HuH-7 (cell line): ENCODE results near the gene MYO18A.
A peak's percentile ranks its signal among the peaks of the same experiment; 100 is the strongest.

Source experiments
- DNase-seq: peaks from one replicate; pipeline ENCODE4 v3.0.0; 2011; ENCODE audit warnings: low spot score

MYO18A gene

DNA sequence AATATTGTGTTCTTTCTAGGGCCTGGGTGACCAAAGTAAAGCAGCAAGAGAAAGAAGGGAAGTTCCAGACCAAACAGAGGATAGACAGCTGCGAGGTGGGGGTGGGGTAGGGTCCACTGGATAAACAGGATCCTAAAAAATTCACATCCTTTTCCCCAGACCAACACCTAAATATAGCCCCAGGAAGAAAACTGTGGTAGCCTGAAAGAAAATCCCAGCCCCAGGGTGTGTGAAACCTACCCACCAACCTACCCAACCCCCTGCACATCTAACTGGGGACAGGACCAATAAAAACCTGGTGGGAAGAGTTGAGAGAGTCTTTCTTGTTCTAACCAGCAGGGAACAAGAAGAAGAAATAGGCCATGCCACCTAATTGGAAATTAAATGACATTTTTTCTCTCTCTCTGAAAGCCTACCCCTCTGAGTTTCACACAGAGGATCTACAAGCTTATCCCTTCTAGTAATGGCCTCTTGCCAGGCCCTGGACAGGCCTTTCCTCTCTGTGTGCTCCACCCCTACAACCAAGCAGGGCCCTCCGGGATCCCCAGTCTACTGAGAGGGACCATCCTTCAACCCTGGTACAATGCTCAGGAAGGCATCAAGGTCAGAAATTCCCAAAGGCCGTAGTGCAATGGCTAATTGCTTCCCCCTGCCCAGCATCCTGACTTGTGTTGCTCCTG is 12.0 kb downstream of the MYO18A start:
- DNase-seq = no peak

- no peak for DNase-seq
Measured at GRCh38 chr17:29167393-29168078, 12.7 kb downstream of the MYO18A start.

DNA sequence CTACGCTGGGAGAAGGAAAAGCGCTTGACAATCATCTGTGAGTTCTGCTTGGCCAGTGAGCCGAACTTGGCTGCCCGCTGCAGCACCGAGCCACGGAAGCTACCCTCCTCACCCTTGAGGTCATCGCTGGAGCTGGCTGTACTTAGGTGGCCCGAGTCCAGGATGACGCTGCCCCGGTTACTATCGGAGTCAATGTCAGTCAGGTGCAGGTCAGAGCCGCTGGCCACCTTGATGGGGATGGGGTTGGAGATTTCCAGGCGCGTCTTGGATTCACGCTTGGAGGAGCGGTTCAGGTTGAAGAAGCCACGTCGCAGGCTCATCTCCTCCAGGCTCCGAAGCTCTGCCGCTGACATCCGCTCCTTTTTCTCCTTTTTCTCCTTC is 13.7 kb downstream of the MYO18A start:
- no peak for DNase-seq

GRCh38 chr17:29165800-29166506 is 14.2 kb downstream of the MYO18A start:
- DNase-seq = no peak

DNA sequence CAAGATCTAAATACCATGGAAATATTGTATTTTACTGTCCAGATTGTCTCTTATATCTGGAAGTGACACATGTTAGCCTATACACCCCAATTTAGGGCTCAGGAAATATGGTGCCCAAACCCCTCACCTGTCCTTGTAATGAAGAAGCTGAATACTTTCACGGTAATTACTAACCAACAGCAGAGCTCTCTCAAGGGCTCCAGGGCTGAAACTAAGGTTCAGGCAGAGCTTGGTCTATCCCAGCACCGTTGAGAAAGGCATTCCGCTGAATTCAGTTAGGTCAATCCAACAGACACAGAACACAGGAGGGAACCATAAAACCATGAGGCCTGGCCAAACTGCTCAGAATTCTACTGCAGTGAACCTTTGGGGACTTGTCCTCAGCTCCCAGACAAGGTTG is 14.9 kb downstream of the MYO18A start:
- no peak for DNase-seq

GRCh38 chr17:29163563-29163962 is 16.6 kb downstream of the MYO18A start:
- DNase-seq = no peak

DNA sequence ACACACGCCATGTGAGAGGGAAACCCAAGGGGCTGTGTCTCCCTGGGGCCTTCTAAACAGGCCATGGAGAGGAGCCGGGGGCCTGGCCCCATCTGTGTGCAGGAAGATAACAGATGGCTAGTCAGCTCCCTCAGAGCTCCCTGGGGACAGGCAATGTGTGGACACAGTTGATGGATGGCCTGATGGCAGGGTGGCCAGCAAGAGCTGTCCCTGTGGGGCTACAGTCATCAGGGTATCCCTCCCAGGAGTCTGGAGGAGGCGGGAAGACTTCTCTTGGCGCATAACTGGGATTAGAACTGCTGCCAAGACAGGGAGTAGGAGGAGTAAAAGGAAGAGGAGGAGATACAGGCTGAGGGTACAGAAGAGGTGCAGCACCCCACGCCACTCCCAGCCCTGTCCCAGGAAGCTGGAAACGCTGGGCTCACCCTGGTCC is 17.3 kb downstream of the MYO18A start:
- DNase-seq = no peak

- DNase-seq = no peak
Measured at GRCh38 chr17:29162082-29162908, 17.9 kb downstream of the MYO18A start.

- DNase-seq = no peak
Measured at GRCh38 chr17:29160253-29160652, 19.9 kb downstream of the MYO18A start.

DNA sequence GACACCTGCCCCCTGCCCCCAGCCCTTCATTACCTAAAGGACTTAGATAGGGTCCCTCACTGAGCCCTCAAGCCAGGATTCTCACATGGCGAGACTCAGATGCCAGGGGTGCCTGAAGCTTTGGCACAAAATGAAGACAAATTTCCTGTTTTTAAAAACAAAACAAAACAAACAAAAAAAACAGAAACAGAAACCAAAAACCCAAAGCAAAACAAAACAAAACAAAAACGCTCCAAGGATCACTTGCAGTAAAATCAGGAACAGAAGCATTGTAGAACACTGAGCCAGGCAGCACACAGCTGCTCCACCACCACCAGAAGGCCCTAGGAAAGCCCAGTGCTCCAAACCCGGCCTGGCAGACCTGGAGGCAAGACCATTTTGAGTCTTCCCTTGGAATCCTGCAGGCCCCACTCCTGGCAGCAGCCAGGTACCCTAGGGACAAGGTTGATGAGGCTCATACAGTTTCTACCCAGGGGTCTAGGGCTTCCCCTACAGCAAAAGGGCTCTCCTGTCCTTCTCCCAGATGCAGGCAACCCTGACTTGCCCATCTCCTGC is 20.8 kb downstream of the MYO18A start:
- no peak for DNase-seq

DNA sequence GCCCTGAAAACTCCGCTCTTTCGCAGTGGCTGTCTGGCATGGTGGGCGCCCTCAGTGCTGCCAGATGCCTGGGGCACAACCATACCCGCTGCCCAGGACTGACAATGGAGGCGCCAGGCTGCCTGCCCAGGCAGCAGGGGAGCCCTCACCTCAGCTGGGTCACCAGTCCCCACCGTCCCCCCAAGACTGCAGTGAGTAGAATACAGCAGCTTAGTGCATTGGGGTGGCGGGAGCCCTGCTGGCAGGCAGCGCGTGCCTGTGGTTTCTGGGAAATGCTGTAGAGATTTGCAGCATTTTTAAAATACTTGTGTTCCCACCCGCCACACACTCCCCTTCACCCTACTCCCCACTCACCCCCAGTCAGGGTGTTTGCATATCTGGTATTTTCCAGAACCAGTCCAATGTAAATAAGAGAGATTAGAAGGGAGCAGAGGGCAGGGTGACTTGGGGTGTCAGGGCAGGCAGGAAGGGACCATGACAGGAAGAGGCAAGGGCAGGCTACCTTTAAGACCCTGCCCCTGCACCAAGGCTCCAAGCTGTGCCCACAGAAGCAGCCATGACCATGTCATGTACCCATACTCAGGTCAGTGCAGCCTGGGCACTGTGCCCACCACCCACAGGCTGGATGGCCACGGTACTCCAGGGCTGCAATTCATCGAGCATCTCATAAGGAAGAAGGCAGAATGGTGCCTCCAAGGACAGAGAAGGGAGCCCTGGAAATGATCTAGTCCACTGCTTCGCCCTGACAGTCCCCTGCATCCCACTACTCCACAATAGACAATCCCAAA is 21.5 kb downstream of the MYO18A start:
- no peak for DNase-seq

DNA sequence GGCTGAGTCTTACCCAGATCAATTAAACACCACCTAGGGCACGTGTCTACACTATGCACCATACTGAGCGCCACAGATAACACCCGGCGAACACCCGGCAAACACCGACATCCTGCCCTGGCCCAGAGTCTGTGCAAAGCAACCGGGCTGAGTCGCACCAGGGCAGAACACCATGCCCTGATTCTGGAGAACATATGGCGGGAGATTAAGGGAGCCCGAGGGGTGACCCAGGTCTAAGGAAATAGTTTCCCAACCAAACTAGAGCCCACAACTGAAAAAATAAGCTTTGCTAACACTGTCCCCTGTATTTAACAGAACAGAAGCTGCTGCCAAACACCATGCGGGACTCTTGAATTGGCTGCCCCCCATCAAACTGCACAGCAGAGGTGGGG is 22.1 kb downstream of the MYO18A start:
- DNase-seq = no peak

DNA sequence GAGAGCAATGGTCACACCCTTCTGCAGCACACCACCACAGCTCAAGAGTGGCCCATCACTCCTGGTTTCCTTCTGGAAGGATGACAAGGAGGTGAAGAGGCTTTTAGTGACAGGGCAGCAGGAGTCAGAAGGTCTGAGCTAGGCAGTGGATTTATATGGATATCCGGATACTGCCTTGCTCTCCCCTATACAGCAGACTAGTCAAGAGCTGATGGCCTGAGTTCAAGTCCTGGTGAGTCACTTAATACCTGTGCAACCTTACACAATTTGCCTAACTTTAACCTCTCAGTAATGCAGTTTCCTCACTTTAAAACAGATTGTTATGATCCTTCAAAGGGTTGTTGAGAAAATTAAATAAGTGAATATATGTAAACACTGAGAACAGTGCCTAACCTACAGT is 22.9 kb downstream of the MYO18A start:
- no peak for DNase-seq

- DNase-seq = no peak
Measured at GRCh38 chr17:29156781-29157180, 23.4 kb downstream of the MYO18A start.

DNA sequence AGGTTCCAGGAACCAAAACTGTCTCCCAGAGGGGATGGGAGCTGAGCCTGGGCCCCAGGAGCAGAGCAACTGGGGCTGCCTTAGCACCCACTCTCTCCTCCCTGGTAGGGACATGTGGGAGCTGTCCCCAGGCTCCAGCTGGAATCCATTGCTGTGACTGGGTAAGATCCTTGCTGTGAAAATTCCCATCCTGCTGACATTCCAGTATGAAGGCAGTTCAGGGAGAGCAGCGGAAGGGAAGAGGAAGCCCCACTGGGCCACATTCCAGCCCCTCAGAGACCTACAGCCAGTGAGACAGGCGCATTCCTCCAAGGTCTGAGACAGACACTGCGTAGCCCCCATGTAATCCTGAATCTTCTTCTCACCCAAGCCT is 24.2 kb downstream of the MYO18A start:
- no peak for DNase-seq

- DNase-seq = peak; percentile 80
Measured at GRCh38 chr17:29155227-29155965, 24.8 kb downstream of the MYO18A start.

DNA sequence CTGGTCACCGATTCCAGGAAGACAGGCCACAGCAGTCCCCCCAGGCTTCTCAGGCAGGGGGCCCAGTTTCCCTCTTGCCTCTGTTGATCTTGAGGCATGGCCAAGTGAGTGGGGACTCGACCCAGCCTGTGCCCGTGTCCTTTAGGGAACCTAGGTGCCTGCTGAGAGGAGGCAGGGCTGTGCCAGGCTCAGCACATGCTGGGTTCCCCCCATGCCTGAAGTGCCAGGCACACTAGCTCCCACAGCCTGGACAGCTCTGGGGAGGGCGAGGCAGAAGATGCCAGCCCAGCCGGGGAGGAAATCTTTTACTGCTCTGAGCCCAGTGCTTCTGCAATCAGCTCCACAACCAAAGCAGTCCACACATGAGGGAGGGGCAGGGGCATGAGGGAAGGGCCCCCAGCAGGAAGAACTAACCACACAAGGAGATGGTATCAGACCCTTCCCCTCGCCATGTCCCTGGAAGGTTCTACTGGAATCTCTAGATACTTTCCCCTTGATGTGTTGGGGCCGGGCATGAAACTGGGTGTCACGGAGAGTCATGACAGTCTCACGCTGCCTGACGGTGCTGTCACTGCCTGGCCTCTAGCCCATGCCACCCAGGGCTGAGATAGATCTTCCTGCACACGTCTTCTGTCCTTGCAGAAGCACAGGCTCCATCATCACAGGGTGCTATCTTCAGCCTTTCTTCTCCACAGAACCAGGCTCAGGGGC is 25.5 kb downstream of the MYO18A start:
- no peak for DNase-seq

- no peak for DNase-seq
Measured at GRCh38 chr17:29151567-29151966, 28.6 kb downstream of the MYO18A start.

- DNase-seq = no peak
Measured at GRCh38 chr17:29150161-29150560, 30.0 kb downstream of the MYO18A start.
